WTC11 (cell line): ENCODE measurements around the gene MPP2. TPM values are rescaled to one million over a fixed set of nuclear protein-coding genes. Genes with fewer than 3 reads are reported as not detected.

Experiments used
- ARID4B ChIP-seq: sonication (generic); formaldehyde crosslinking; IDR thresholded peaks from 2 replicates; pipeline ENCODE4 v1.8.0; 2023; ENCODE audit warnings: missing genetic modification reagents, mild to moderate bottlenecking, borderline replicate concordance
- CTCF ChIP-seq: fragments of 200-600 bp; IDR thresholded peaks from 2 replicates; pipeline ENCODE4 v1.8.0; 2022; ENCODE audit warnings: antibody characterized with exemption
- ESRRA ChIP-seq: sonication (generic); formaldehyde crosslinking; IDR thresholded peaks from 2 replicates; pipeline ENCODE4 v1.8.1; 2022; ENCODE audit warnings: mild to moderate bottlenecking, missing genetic modification reagents, borderline replicate concordance
- FOXK1 ChIP-seq: sonication (generic); formaldehyde crosslinking; IDR thresholded peaks from 2 replicates; pipeline ENCODE4 v1.8.0; 2022; ENCODE audit warnings: mild to moderate bottlenecking, moderate library complexity, missing genetic modification reagents
- HMGXB4 ChIP-seq: sonication (generic); formaldehyde crosslinking; IDR thresholded peaks from 2 replicates; pipeline ENCODE4 v1.8.1; 2023; ENCODE audit warnings: mild to moderate bottlenecking, moderate library complexity, missing genetic modification reagents
- MAX ChIP-seq: sonication (generic); formaldehyde crosslinking; IDR thresholded peaks from 2 replicates; pipeline ENCODE4 v1.8.0; 2022; ENCODE audit warnings: mild to moderate bottlenecking, missing genetic modification reagents
- NR1H2 ChIP-seq: sonication (generic); formaldehyde crosslinking; IDR thresholded peaks from 2 replicates; pipeline ENCODE4 v1.9.0; 2021; ENCODE audit warnings: mild to moderate bottlenecking, moderate library complexity, missing genetic modification reagents
- SP1 ChIP-seq: sonication (generic); formaldehyde crosslinking; conservative IDR thresholded peaks from 2 replicates; pipeline ENCODE4 v1.8.1; 2022; ENCODE audit warnings: missing genetic modification reagents
- STAT6 ChIP-seq: sonication (generic); formaldehyde crosslinking; conservative IDR thresholded peaks from 2 replicates; pipeline ENCODE4 v1.8.1; 2023; ENCODE audit warnings: mild to moderate bottlenecking, low read depth, missing genetic modification reagents, moderate library complexity
- ZBTB21 ChIP-seq: sonication (generic); formaldehyde crosslinking; IDR thresholded peaks from 2 replicates; pipeline ENCODE4 v1.8.1; 2023; ENCODE audit warnings: mild to moderate bottlenecking, missing genetic modification reagents, borderline replicate concordance
- ZNF281 ChIP-seq: sonication (generic); formaldehyde crosslinking; IDR thresholded peaks from 2 replicates; pipeline ENCODE4 v1.8.0; 2023; ENCODE audit warnings: mild to moderate bottlenecking, missing genetic modification reagents
- total RNA-seq: library from RNA; stranded (reverse); gene quantifications from 3 replicates; pipeline ENCODE4 v1.2.3, GENCODE V29; 2021

The MPP2 gene
- total RNA-seq, 1 experiment from 2014 or later, result 29.3 TPM

GRCh38 chr17:43905985-43906852, 1.1 kb downstream of the MPP2 start (continued):
- TF ChIP-seq ESRRA (CRISPR knock-in tag) (no peak), HMGXB4 (no peak), ARID4B (CRISPR knock-in tag) (no peak), FOXK1 (CRISPR knock-in tag) (peak; percentile 55; the same call in 1 of the 2 replicates), CTCF (no peak), NR1H2 (CRISPR knock-in tag) (no peak), MAX (CRISPR knock-in tag) (peak; percentile 39; the same call in 1 of the 2 replicates), ZBTB21 (CRISPR knock-in tag) (no peak; the same call in 1 of the 2 replicates), SP1 (CRISPR knock-in tag) (peak; percentile 86), STAT6 (CRISPR knock-in tag) (no peak), ZNF281 (CRISPR knock-in tag) (no peak)
- TF ChIP-seq, all 79 proteins: peak for 5
